Right ventricle myocardium inferior (tissue), 1 donor: ENCODE data around the gene OR1I1. TPM values are rescaled to one million over a fixed set of nuclear protein-coding genes. Genes with fewer than 3 reads are reported as not detected.

Experiments used
- ATAC-seq: fragments of 200-7000 bp; cut with Tn5 transposase; one replicate; pipeline ENCODE4 v1.9.1; 2020; ENCODE audit warnings: mild to moderate bottlenecking, moderate library complexity
- DNase-seq: peaks from one replicate; pipeline ENCODE4 v3.0.0; 2021; ENCODE audit errors: missing footprints
- intact Hi-C: fragments of 100-400 bp; cut with DNase I; formaldehyde crosslinking; loops from one replicate; pipeline ENCODE4 v1.11.0; 2022
- total RNA-seq: library from RNA; stranded (reverse); fragmentation: NEBNext Ultra II Directional; extraction: Animal tissue kit (Norgen Biotek cat#: 25700); gene quantifications from one replicate; pipeline ENCODE4 v1.2.1, GENCODE V29; 2021
- donor health status: DM: no; HTN: yes; CAD: no; lungs with severe emphysema.

The OR1I1 gene
- total RNA-seq, 1 donor from 2014 or later, result not detected

GRCh38 chr19:15113245-15114152 lies 31.5 kb downstream of the OR1I1 start:
- DNase-seq (no peak), ATAC-seq (no peak)
- intact Hi-C loops, result loop anchor here (10.0 kb wide), 1 partner anchor 141 kb away; no protein-coding TSS in a partner anchor

DNA sequence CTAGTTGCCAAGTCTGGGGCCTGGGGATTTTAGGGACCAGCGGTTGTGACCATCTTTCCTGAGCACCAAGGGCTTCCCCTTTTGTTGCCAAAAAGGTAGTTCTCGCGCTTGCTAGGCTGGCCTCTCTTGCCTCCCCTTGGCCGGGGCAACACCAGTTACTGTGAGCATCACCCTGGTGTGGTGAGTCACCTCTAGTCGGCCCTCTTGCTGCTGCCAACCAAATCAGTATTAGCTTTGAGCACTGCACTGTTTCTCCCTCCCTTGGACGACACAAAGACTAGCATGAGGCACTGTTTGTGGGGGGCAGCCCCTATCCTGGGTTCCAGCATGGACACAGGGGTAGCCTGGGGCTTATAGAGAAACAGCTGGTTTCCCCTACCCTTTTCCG lies 32.1 kb downstream of the OR1I1 start:
- ATAC-seq (no peak), DNase-seq (no peak)
- intact Hi-C loops, result loop anchor here (10.0 kb wide), 1 partner anchor 141 kb away; no protein-coding TSS in a partner anchor

GRCh38 chr19:15115080-15115479 lies 33.1 kb downstream of the OR1I1 start:
- DNase-seq, result peak; percentile 92
- intact Hi-C loops, result loop anchor here (10.0 kb wide), 1 partner anchor 140 kb away; no protein-coding TSS in a partner anchor
- peak; percentile 78 for ATAC-seq

DNA sequence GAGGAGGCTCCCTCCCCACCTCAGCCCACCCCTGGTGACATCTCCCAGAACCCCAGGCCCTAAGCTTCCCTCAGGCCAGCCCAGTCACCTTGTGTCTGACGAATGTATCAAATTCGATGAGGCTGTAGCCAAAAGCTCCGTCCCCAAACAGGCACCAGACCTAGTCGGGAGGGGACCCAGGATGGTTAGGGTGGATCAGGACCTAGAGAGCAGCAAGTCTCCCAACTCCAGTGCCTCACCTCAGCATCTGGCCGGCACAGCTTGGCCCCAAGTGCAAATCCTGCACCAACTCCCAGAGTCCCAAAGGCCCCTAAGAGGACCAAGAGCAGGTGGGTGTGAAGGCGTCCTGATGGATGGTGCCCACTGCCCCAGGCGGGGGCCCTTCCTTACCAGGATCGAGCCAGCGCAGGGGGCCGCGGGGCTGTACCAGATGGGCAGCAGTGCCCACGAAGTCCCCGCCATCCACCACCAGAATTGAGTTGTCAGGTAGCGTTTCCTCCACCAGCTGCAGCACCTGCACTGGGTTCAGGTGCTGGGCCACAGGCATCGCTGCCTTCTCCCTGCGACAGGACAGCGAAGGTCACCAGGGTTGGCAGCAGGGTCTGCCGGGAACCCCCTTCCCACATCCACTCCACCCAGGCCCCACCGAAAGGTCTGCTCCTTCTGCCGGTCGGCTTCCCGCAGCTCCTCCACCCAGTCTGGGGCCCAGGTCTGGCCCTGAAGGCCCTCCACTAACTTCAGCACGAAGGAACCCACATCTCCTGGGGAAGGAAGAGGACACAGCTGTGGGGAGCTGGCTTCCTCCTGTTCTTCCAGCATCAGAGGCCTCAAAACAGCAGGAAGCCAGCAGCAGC lies 34.0 kb downstream of the OR1I1 start:
- intact Hi-C loops, result loop anchor here (10.0 kb wide), 1 partner anchor 139 kb away; no protein-coding TSS in a partner anchor
- no peak for DNase-seq
- ATAC-seq, result no peak

- DNase-seq, result no peak
- no peak for ATAC-seq
- intact Hi-C loops, result loop anchor here (10.0 kb wide), 1 partner anchor 138 kb away; no protein-coding TSS in a partner anchor
These were observed 34.8 kb downstream of the OR1I1 start for GRCh38 chr19:15116856-15117255.

- ATAC-seq, result no peak
- intact Hi-C loops, result loop anchor here (10.0 kb wide), 1 partner anchor 137 kb away; no protein-coding TSS in a partner anchor
- DNase-seq, result no peak
These were observed 36.2 kb downstream of the OR1I1 start for GRCh38 chr19:15118248-15118647.

- ATAC-seq (no peak), DNase-seq (no peak)
- intact Hi-C loops, result loop anchor here (10.0 kb wide), 1 partner anchor 136 kb away; no protein-coding TSS in a partner anchor
These were observed 36.9 kb downstream of the OR1I1 start for GRCh38 chr19:15118789-15119494.

DNA sequence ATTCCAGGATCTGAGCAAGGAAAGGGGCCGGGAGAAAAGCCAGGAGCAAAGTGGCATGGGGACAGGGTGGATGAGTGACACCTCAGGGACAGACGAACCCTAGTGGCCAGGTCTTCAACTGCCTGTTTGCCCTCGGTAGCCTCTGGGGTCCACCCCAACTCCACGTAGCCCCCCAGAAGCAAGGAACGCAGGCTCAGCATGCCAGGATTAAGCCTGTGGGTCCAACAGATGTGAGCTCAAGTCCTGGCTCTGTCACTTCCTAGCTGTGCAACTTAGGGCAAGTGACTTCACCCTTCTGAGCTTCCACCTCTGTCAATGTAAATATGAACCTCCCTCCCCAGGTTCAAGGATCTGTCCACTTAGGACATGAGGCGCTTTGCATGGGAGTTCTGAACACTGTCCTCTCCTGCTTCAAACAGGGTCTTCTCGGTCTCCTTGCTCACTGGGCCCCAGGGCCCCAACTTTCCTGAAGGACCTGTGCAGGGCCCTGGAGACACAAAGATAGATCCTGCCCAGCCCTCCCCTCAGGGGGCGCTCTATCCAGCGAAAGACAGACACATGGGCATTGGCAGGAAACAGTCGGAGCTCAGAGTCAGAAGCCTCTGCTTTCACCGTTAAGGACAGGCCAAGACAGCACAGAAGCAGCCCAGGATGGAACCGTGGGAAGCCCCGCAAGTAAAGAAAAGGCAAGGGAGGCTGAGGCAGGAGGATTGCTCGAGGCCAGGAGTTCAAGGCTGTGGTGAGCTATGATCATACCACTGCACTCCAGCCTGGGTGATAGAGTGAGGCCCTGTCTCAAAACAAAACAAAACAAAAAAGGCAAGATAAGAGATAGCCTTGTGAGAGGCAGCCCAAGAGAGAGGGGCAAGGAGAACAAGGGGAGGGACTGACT lies 38.4 kb downstream of the OR1I1 start:
- ATAC-seq (no peak), DNase-seq (no peak)
- intact Hi-C loops, result no loop called here

DNA sequence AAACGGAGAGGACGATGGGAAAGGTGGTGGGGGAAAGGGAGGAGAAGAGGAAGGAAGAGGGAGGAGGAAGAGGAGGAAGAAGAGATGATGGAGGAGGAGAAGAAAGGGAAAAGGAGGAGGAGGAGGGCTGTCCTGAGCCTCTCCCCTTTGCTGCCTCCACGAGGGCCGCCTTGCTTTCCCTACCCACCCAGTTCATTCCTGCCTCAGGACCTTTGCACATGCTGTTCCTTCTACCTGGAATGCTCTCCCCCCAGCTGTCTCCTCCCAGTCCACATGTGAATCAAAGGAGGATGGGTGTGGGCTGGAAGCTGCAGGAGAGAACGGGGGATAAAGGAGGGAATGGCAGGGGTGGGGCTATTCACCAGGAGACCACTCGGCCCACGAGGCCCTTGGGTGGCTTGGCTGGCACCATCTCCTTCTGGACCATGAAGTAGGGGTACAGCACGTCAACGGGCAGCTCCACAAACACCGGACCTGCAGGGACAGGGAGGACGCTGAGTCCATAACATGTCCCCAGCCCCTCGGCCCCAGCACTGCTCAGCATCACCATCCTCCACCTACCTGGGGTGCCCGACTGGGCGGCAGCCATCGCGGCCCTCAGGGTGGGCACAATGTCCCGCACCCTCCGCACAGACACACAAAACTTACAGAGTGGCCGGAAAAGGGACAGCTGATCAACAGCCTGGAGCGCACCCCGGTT lies 40.5 kb downstream of the OR1I1 start:
- DNase-seq (no peak), ATAC-seq (no peak)
- intact Hi-C loops, result no loop called here

DNA sequence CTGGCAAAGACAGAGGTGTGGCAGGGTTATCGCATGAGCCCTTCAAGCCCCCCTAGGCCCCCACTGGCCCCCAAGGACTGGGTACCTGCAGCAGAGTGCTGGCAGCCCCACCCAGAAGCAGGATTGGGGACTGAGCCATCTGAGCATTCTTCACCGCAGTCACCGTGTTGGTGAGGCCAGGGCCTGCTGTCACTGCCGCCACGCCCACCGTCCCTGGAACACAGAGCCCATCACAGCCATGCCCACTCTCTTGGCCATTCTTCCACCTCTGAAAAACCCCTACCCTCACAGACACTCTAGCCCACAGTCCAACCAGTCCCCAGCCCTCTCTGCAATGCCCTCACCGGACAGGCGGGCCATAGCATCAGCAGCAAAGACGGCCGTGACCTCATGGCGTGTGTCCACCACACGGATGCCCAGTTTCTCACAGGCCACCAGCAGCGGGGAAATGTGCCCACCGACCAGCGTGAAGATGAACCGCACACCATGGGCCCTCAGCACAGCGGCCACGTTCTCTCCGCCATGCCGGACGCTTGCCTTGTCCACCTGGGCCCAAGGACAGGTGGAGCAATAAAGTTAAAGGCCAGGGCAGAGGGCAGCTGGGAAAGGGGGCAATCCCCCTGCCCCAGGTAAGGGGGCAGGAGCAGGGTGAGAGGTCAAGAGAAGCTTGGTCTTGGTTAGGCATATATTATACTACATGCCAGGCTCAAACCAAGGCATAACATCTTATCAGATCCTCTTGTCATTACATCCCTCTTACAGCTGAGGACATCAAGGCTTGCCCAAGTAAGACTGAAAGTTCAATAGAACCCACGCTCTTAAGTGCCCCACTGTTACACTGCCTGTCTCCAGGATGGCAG lies 41.2 kb downstream of the OR1I1 start:
- no peak for DNase-seq
- no peak for ATAC-seq
- intact Hi-C loops, result no loop called here

DNA sequence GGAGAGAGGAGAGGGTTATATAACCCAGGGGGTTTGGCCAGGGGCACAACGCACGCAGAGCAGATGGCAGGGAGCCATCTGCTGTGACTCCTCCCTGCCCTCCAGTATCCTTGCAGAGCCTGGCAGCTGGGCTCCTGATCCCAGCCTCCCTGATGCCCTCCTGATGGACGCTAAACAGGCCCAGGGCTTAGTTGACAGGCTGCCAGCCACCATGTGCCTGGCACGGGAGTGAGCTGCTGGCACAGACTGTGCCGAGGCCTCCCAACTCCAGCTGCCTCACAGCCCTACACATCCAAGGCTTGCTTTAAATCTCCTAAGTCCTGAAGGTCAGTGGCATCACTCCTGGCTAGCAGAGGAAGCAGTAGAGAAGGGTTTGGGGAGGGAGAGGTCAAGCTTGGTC lies 41.9 kb downstream of the OR1I1 start:
- peak; percentile 65 for ATAC-seq
- intact Hi-C loops, result no loop called here
- DNase-seq, result peak; percentile 89

DNA sequence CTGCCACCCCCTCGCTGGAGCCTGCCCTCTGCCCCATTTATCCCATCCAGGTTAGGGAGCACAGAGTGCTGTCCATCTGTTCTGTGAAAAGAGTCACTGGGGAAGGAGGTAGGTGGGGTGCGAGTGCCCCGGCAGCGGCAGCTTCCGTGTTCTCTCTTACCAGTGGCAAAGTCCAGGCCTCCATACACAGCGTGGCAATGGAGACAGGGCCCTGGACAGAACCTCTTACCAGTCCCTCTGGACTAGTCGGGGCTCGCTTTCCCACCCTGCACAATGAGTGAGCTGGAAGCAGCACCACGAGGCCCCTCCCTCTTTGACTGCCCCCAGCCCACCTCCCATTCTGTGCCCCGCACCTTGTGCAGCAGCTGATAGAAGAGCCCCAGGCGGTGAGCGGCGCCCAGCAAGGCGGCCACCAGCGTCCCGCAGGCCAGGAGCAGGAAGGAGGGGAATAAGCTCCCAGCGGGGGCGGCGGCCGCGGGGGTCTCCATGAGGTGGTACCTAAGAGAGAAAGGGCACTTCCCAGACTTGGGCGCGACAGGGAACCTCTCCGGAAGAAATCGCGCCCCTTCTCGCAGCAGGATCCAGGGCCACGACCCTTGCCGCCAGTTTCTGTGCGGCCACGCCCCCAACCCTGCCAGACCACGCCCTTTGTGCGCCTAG lies 42.7 kb downstream of the OR1I1 start:
- intact Hi-C loops, result loop anchor here (1.0 kb wide), 1 partner anchor 17 kb away; the partner anchor contains the start of gene SYDE1
- ATAC-seq (peak; percentile 0), DNase-seq (peak; percentile 75)

GRCh38 chr19:15125232-15126067 lies 43.4 kb downstream of the OR1I1 start:
- DNase-seq (peak; percentile 98), ATAC-seq (peak; percentile 93)
- intact Hi-C loops, result loop anchor here (1.0 kb wide), 1 partner anchor 18 kb away; the partner anchor contains the start of gene SYDE1

DNA sequence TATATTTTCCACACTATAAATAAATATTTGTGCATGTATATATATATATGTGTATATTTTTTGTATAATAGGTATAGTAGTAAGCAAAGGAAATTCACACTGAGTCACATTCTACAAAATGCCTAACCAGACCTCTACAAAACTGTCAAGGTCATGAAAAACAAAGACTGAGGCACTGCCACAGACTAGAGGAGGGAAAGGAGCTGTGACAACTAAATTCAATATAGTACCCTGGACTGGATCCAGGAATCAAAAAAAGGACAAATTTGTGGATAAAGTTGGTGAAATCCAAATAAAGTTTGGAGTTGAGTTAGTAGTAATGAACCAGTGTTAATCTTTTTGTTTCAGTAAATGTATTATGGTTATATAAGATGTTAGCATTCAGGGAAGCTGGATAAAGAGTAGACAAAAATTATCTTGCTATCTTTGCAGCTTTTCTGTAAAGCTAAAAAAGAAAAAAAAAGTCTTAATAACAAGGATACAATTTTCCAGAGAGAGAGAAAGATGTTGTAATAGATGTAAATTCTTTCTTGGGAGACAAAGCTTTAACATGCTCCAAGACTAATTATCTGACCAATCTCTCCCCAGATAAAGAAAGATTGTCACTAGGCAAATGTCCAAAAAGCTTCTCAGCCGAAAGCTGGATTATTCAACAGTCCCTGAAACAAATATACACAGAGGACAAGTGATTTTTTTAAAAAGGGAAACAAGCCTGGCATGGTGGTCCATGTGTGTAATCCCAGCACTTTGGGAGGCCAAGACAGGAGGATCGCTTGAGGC lies 44.3 kb downstream of the OR1I1 start:
- ATAC-seq, result no peak
- intact Hi-C loops, result no loop called here

More for the DNA sequence above, 44.3 kb downstream of the OR1I1 start:
- DNase-seq, result no peak
